CD14-positive monocyte (primary cell): ENCODE measurements around the gene SLPI. TPM values are rescaled to one million over a fixed set of nuclear protein-coding genes. Genes with fewer than 3 reads are reported as not detected.
A peak's percentile ranks its signal among the peaks of the same experiment; 100 is the strongest.

Experiments used
- DNase-seq, 3 donors: peaks; one replicate each; pipeline ENCODE4 v3.0.0-alpha.2; 2011 to 2022
- H2AFZ ChIP-seq: 2 replicates; pipeline ENCODE4 v1.6.0; 2012; ENCODE audit warnings: mild to moderate bottlenecking, low read depth, low read length, inconsistent platforms; ENCODE audit not compliant: insufficient read depth, poor library complexity, severe bottlenecking
- H3K27ac ChIP-seq, 2 donors: 1 replicate in 1 of 2; 2 replicates in 1 of 2; pipeline ENCODE4 v1.5.1; 2012 to 2013; ENCODE audit warnings: low read length in 2 of 2, control low read depth in 1 of 2, inconsistent platforms in 1 of 2, low read depth in 1 of 2, mild to moderate bottlenecking in 1 of 2
- H3K27me3 ChIP-seq, 2 donors: one replicate each; pipeline versions ENCODE4 v1.6.0 to v1.6.1; 2011 to 2013; ENCODE audit warnings: low read length in 2 of 2; ENCODE audit not compliant: control insufficient read depth in 2 of 2, insufficient read depth in 2 of 2
- H3K36me3 ChIP-seq, 2 donors: replicated peaks in 1 of 2; 1 replicate in 1 of 2; 2 replicates in 1 of 2; pipeline versions ENCODE4 v1.5.1 to v1.6.1; 2012 to 2013; ENCODE audit warnings: low read length in 2 of 2, control low read depth in 1 of 2, inconsistent platforms in 1 of 2, mild to moderate bottlenecking in 1 of 2; ENCODE audit not compliant: insufficient read depth in 2 of 2, control insufficient read depth in 1 of 2
- H3K4me1 ChIP-seq, 2 donors: 1 replicate in 1 of 2; 2 replicates in 1 of 2; pipeline versions ENCODE4 v1.5.1 to v1.6.1; 2012 to 2013; ENCODE audit warnings: low read length in 2 of 2, control low read depth in 1 of 2, inconsistent platforms in 1 of 2, mild to moderate bottlenecking in 1 of 2, moderate library complexity in 1 of 2; ENCODE audit not compliant: insufficient read depth in 2 of 2, control insufficient read depth in 1 of 2
- H3K4me2 ChIP-seq: replicated peaks from 2 replicates; pipeline ENCODE3; 2012; ENCODE audit warnings: low read length, moderate library complexity, mild to moderate bottlenecking; ENCODE audit not compliant: poor library complexity, severe bottlenecking; ENCODE audit errors: extremely low read depth
- H3K4me3 ChIP-seq, 3 experiments: fragments of 200-600 bp in 1 of 3; sonication (generic) in 1 of 3; replicated peaks in 1 of 3; 1 replicate in 2 of 3; 2 replicates in 1 of 3; pipeline ENCODE4 v1.5.1; 2011 to 2013; ENCODE audit warnings: low read length in 3 of 3, mild to moderate bottlenecking in 3 of 3, control low read depth in 2 of 3, low read depth in 2 of 3, inconsistent platforms in 1 of 3, moderate library complexity in 1 of 3
- H3K79me2 ChIP-seq: 2 replicates; pipeline ENCODE4 v1.6.0; 2012; ENCODE audit warnings: mild to moderate bottlenecking, control low read depth, inconsistent platforms, low read length, moderate library complexity; ENCODE audit not compliant: insufficient read depth
- H3K9ac ChIP-seq: 2 replicates; pipeline ENCODE4 v1.6.0; 2017; ENCODE audit warnings: low read length, mild to moderate bottlenecking; ENCODE audit not compliant: insufficient read depth, poor library complexity, severe bottlenecking
- H3K9me3 ChIP-seq, 2 donors: replicated peaks in 1 of 2; 1 replicate in 1 of 2; 2 replicates in 1 of 2; pipeline versions ENCODE4 v1.5.1 to v1.6.1; 2012 to 2013; ENCODE audit warnings: low read length in 2 of 2, control low read depth in 1 of 2; ENCODE audit not compliant: control insufficient read depth in 1 of 2, insufficient read depth in 1 of 2
- H4K20me1 ChIP-seq: 2 replicates; pipeline ENCODE4 v1.6.0; 2012; ENCODE audit warnings: mild to moderate bottlenecking, low read length, control low read depth, moderate library complexity; ENCODE audit not compliant: insufficient read depth
- H3K27ac Mint-ChIP-seq, 7 donors: one replicate each; pipeline ENCODE4 v1.8.0; 2020; ENCODE audit warnings: mild to moderate bottlenecking in 7 of 7, mixed read lengths in 7 of 7, moderate library complexity in 6 of 7, inconsistent platforms in 2 of 7
- H3K27me3 Mint-ChIP-seq, 3 donors: one replicate each; pipeline ENCODE4 v1.8.0; 2021 to 2022; ENCODE audit warnings: low read depth in 3 of 3, mild to moderate bottlenecking in 3 of 3, mixed read lengths in 3 of 3, moderate library complexity in 3 of 3, inconsistent platforms in 1 of 3
- H3K36me3 Mint-ChIP-seq, 2 donors: one replicate each; pipeline ENCODE4 v1.8.0; 2020; ENCODE audit warnings: mixed read lengths in 2 of 2, inconsistent platforms in 1 of 2, mild to moderate bottlenecking in 1 of 2
- H3K4me1 Mint-ChIP-seq: one replicate; pipeline ENCODE4 v1.8.0; 2020; ENCODE audit warnings: mild to moderate bottlenecking, mixed read lengths
- H3K4me3 Mint-ChIP-seq, 2 donors: one replicate each; pipeline ENCODE4 v1.8.0; 2020; ENCODE audit warnings: mild to moderate bottlenecking in 2 of 2, mixed read lengths in 2 of 2, moderate library complexity in 1 of 2
- H3K9me3 Mint-ChIP-seq, 7 donors: one replicate each; pipeline ENCODE4 v1.8.0; 2020 to 2022; ENCODE audit warnings: mixed read lengths in 7 of 7, mild to moderate bottlenecking in 6 of 7, moderate library complexity in 6 of 7, inconsistent platforms in 2 of 7
- WGBS: methylation state at CpG from one replicate; pipeline ENCODE4 v1.1.5; 2013; ENCODE audit warnings: missing lambda C conversion rate; ENCODE audit not compliant: insufficient coverage; 5-methylcytosine and 5-hydroxymethylcytosine counted together
- intact Hi-C, 2 donors: fragments of 100-400 bp; cut with micrococcal nuclease; formaldehyde crosslinking; loops; one replicate each; pipeline versions ENCODE4 v1.15.0 to v1.15.1; 2023
- polyA plus RNA-seq, 3 donors: library from polyadenylated mRNA; depleted of rRNA in 1 of 3; unstranded in 2 of 3; stranded (reverse) in 1 of 3; fragments of 300-500 nt in 2 of 3; fragments of >200 nt in 1 of 3; fragmentation: Illumina TruSeq in 2 of 3; gene quantifications; 1 replicate in 2 of 3; 2 replicates in 1 of 3; pipeline ENCODE4 v1.2.3, GENCODE V29; 2012 to 2021
- TF ChIP-seq, protein P1 (sequence below): fragments of 200-600 bp; IDR thresholded peaks from one replicate; pipeline ENCODE4 v1.8.0; 2022; ENCODE audit warnings: antibody characterized with exemption, mild to moderate bottlenecking

The SLPI gene
- polyA plus RNA-seq, 3 donors = 0.47 to 1.2 (median 0.71) TPM

DNA sequence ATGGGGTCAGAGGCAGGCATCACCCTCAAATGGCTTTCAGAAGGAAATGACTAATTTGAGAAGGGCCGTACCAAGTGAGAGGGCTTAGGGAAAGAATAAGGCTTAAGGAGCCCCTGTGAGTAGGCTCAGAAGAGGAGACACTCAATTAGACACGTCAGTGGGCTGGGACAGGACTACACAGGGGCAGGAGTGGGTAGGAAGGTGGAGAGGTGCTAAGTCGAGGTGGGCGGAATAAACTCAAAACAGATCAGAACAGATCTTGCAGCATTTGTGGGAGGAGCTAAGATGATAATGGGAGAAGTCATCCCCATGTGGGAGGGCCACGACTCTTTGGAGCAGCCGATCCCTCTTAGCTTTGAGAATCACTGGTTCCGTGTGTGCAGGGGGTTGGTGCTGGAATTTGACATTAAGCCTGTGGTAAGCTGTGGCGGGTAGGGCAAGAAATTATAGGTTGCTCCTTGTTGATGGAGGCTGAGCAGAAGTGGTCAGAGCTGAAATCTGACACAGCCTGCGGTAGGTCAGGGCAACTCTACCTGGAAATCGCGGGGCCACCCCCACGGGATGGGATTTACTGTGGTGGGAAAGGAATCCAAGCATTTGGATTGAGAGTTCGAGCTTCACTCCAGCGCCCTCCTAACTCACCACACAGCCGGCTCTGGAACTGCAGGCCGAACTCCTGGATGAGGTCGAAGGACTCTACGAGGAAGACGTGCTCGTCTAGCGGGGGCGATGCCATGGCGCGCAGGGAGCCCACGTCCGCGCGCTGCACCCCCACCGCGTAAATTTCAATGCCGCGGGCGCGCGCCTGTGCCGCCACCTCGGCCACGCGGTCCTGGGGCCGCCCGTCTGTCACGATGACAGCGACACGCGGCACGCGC, 49.5 kb upstream of the SLPI start:
- no peaks in the 10 kb centered on the region for H4K20me1 ChIP-seq
- no peak overlapping the region for H3K4me3 ChIP-seq
- H3K27ac ChIP-seq = no peak overlapping the region
- H3K9ac ChIP-seq = peak overlapping the region; percentile 4
- H3K4me1 Mint-ChIP-seq = no peaks in the 10 kb centered on the region
- no peak overlapping the region for H3K27ac Mint-ChIP-seq
- H3K27me3 ChIP-seq = peaks cover 0 to 36% of the 10 kb centered on the region in 2 donors
- no peaks in the 10 kb centered on the region for H3K79me2 ChIP-seq
- H2AFZ ChIP-seq = peak overlapping the region; percentile 13
- TF ChIP-seq, protein P1, sequence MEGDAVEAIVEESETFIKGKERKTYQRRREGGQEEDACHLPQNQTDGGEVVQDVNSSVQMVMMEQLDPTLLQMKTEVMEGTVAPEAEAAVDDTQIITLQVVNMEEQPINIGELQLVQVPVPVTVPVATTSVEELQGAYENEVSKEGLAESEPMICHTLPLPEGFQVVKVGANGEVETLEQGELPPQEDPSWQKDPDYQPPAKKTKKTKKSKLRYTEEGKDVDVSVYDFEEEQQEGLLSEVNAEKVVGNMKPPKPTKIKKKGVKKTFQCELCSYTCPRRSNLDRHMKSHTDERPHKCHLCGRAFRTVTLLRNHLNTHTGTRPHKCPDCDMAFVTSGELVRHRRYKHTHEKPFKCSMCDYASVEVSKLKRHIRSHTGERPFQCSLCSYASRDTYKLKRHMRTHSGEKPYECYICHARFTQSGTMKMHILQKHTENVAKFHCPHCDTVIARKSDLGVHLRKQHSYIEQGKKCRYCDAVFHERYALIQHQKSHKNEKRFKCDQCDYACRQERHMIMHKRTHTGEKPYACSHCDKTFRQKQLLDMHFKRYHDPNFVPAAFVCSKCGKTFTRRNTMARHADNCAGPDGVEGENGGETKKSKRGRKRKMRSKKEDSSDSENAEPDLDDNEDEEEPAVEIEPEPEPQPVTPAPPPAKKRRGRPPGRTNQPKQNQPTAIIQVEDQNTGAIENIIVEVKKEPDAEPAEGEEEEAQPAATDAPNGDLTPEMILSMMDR = no peak
- peak overlapping the region in 1 of 2 donors; percentile 68 for H3K4me3 Mint-ChIP-seq
- peaks cover 28 to 59% (median 46%) of the 10 kb centered on the region in 3 donors for H3K27me3 Mint-ChIP-seq
- H3K36me3 Mint-ChIP-seq = no peaks in the 10 kb centered on the region
- DNase-seq = no peak
- no peaks in the 10 kb centered on the region for H3K4me1 ChIP-seq
- intact Hi-C loops = no loop called here
- H3K9me3 Mint-ChIP-seq = peaks cover 0 to 7% (median 1%) of the 10 kb centered on the region in 7 donors
- WGBS = 46% methylated on average over 41 of the region's 47 CpGs
- H3K36me3 ChIP-seq = no peaks in the 10 kb centered on the region
- H3K4me2 ChIP-seq = no peak overlapping the region
- H3K9me3 ChIP-seq = no peaks in the 10 kb centered on the region

DNA sequence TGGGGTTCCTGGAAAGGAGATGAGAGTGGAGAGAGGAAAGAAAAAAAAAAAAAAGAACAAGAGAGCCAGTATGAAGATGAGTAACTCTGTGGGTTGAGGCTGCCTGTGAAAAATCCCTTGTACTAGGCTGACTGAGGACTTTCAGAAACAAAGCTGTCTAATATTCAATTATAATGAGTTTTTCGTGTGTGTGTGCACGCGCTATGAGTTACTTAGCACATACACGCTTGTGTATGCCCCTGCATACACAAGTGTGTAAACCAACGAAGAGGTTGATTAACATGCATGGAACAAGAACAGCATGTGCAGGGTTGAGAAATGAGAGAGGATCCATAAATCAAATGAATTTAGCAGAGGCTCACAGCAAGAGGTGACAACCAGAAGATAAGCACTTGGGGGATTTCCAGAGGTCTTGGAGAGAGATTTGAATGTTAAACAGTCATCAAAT, 47.5 kb upstream of the SLPI start:
- Mint-ChIP-seq H3K36me3 (no peaks in the 10 kb centered on the region), H3K4me3 (no peak overlapping the region), H3K27me3 (peaks cover 19 to 42% (median 31%) of the 10 kb centered on the region in 3 donors), H3K4me1 (no peaks in the 10 kb centered on the region), H3K27ac (no peak overlapping the region), H3K9me3 (peaks cover 0 to 7% (median 1%) of the 10 kb centered on the region in 7 donors)
- no peak for DNase-seq
- intact Hi-C loops = no loop called here
- peaks cover 0 to 27% of the 10 kb centered on the region in 2 donors for H3K27me3 ChIP-seq
- H2AFZ ChIP-seq = no peak overlapping the region
- no peak overlapping the region for H3K4me3 ChIP-seq
- H3K4me2 ChIP-seq = no peak overlapping the region
- H3K4me1 ChIP-seq = no peaks in the 10 kb centered on the region
- H3K9me3 ChIP-seq = no peaks in the 10 kb centered on the region
- no peaks in the 10 kb centered on the region for H4K20me1 ChIP-seq
- TF ChIP-seq, protein P1 = no peak
- 98% methylated on average over 5 of the region's 5 CpGs for WGBS
- no peak overlapping the region for H3K9ac ChIP-seq
- no peaks in the 10 kb centered on the region for H3K36me3 ChIP-seq
- no peak overlapping the region for H3K27ac ChIP-seq
- H3K79me2 ChIP-seq = no peaks in the 10 kb centered on the region
